HepG2 (cell line): ENCODE measurements around the gene CCDC85A.

ENCODE experiments used
- ARNT ChIP-seq: fragments of 450-650 bp; IDR thresholded peaks from 2 replicates; pipeline ENCODE4 v1.6.1; 2017
- CTCF ChIP-seq: sonication (generic); formaldehyde crosslinking; IDR thresholded peaks from 2 replicates; pipeline ENCODE4 v1.5.0; 2020; ENCODE audit warnings: mild to moderate bottlenecking, missing genetic modification reagents, moderate library complexity
- GABPB1 ChIP-seq: IDR thresholded peaks from 2 replicates; pipeline ENCODE4 v1.6.1; 2016; ENCODE audit warnings: mild to moderate bottlenecking, missing genetic modification reagents, moderate library complexity, missing compliant biosample characterization
- HDAC1 ChIP-seq: sonication (generic); formaldehyde crosslinking; IDR thresholded peaks from 2 replicates; pipeline ENCODE4 v1.5.1; 2020; ENCODE audit warnings: mild to moderate bottlenecking, missing genetic modification reagents
- HDAC6 ChIP-seq: fragments of 200-600 bp; sonication (generic); IDR thresholded peaks from 2 replicates; pipeline ENCODE4 v1.7.0; 2017; ENCODE audit warnings: mild to moderate bottlenecking, antibody characterized with exemption, low read length, low read depth
- IRX3 ChIP-seq: sonication (generic); formaldehyde crosslinking; IDR thresholded peaks from 2 replicates; pipeline ENCODE4 v1.8.1; 2023; ENCODE audit warnings: mild to moderate bottlenecking, low read depth, missing genetic modification reagents, borderline replicate concordance
- JUNB ChIP-seq: sonication (generic); formaldehyde crosslinking; IDR thresholded peaks from 2 replicates; pipeline ENCODE4 v1.8.0; 2022; ENCODE audit warnings: missing genetic modification reagents, mild to moderate bottlenecking, borderline replicate concordance
- JUND ChIP-seq: sonication (generic); formaldehyde crosslinking; IDR thresholded peaks from 2 replicates; pipeline ENCODE4 v1.8.0; 2022; ENCODE audit warnings: mild to moderate bottlenecking, missing genetic modification reagents
- MYC ChIP-seq: sonication (generic); formaldehyde crosslinking; IDR thresholded peaks from 2 replicates; pipeline ENCODE4 v1.9.0; 2021; ENCODE audit warnings: missing genetic modification reagents, borderline replicate concordance
- NPAS2 ChIP-seq: sonication (generic); formaldehyde crosslinking; IDR thresholded peaks from 2 replicates; pipeline ENCODE4 v1.8.0; 2022; ENCODE audit warnings: mild to moderate bottlenecking, missing genetic modification reagents, borderline replicate concordance
- POLR2AphosphoS2 ChIP-seq: IDR thresholded peaks from 2 replicates; pipeline ENCODE4 v1.6.1; 2011; ENCODE audit warnings: low read depth, low read length, improper control_type of control experiment
- REXO4 ChIP-seq: sonication (generic); formaldehyde crosslinking; IDR thresholded peaks from 2 replicates; pipeline ENCODE4 v1.8.0; 2022; ENCODE audit warnings: missing genetic modification reagents, mild to moderate bottlenecking, borderline replicate concordance
- ZBTB7A ChIP-seq: sonication (generic); formaldehyde crosslinking; IDR thresholded peaks from 2 replicates; pipeline ENCODE4 v1.8.0; 2022; ENCODE audit warnings: mild to moderate bottlenecking, missing genetic modification reagents
- ZNF205 ChIP-seq: IDR thresholded peaks from 2 replicates; pipeline ENCODE4 v1.6.1; 2018; ENCODE audit warnings: missing biosample characterization, missing genetic modification reagents

GRCh38 chr2:56169521-56169920 is 14.3 kb upstream of the CCDC85A start:
- no peak for TF ChIP-seq POLR2AphosphoS2
- TF ChIP-seq IRX3 (CRISPR knock-in tag), result no peak
- no peak for TF ChIP-seq GABPB1 (CRISPR knock-in tag)
- no peak for TF ChIP-seq MYC (CRISPR knock-in tag)
- TF ChIP-seq ARNT, result no peak
- TF ChIP-seq HDAC6, result no peak
- TF ChIP-seq JUNB (CRISPR knock-in tag), result no peak
- TF ChIP-seq NPAS2 (CRISPR knock-in tag), result no peak
- TF ChIP-seq REXO4 (CRISPR knock-in tag), result no peak
- TF ChIP-seq JUND (CRISPR knock-in tag), result no peak
- no peak for TF ChIP-seq CTCF (CRISPR knock-in tag)
- no peak for TF ChIP-seq ZBTB7A (CRISPR knock-in tag)
- TF ChIP-seq ZNF205 (CRISPR knock-in tag), result no peak
- no peak for TF ChIP-seq HDAC1 (CRISPR knock-in tag)
